K562 (cell line): Measurements from ENCODE around the gene USP48. TPM values are rescaled to one million over a fixed set of nuclear protein-coding genes. Genes with fewer than 3 reads are reported as not detected.
A peak's percentile ranks its signal among the peaks of the same experiment; 100 is the strongest.

Experiments used
- AFF1 ChIP-seq, 2 experiments: fragments of 450-650 bp; IDR thresholded peaks; 2 replicates each; pipeline ENCODE4 v1.6.1; 2018; ENCODE audit warnings: mild to moderate bottlenecking in 2 of 2, low read depth in 1 of 2; ENCODE audit not compliant: partially characterized antibody in 2 of 2
- ATF4 ChIP-seq: fragments of 450-650 bp; formaldehyde crosslinking; IDR thresholded peaks from 2 replicates; pipeline ENCODE4 v1.4.0; 2022; ENCODE audit warnings: mild to moderate bottlenecking, moderate library complexity
- CBFA2T3 ChIP-seq: fragments of 450-650 bp; IDR thresholded peaks from 2 replicates; pipeline ENCODE4 v1.6.1; 2017
- CREB3L1 ChIP-seq: fragments of 450-650 bp; IDR thresholded peaks from 2 replicates; pipeline ENCODE4 v1.6.1; 2014; ENCODE audit warnings: low read depth, mild to moderate bottlenecking, moderate library complexity, borderline replicate concordance
- ELF1 ChIP-seq: fragments of 200-800 bp; sonication (Bioruptor generic); IDR thresholded peaks from 2 replicates; pipeline ENCODE4 v1.6.1; 2016; ENCODE audit warnings: missing genetic modification characterization, missing compliant biosample characterization
- FOXK1 ChIP-seq: sonication (generic); formaldehyde crosslinking; IDR thresholded peaks from 2 replicates; pipeline ENCODE4 v1.8.0; 2022; ENCODE audit warnings: missing genetic modification reagents, mild to moderate bottlenecking, borderline replicate concordance
- HCFC1 ChIP-seq: IDR thresholded peaks from 2 replicates; pipeline ENCODE4 v1.6.1; 2012; ENCODE audit warnings: low read depth, low read length, improper control_type of control experiment
- KAT7 ChIP-seq: sonication (generic); formaldehyde crosslinking; IDR thresholded peaks from 2 replicates; pipeline ENCODE4 v1.8.0; 2022; ENCODE audit warnings: missing genetic modification reagents, mild to moderate bottlenecking, borderline replicate concordance
- PRMT5 ChIP-seq: sonication (generic); formaldehyde crosslinking; IDR thresholded peaks from 2 replicates; pipeline ENCODE4 v1.5.0; 2020; ENCODE audit warnings: missing genetic modification reagents
- RBM22 ChIP-seq: fragments of 200-400 bp; formaldehyde crosslinking; IDR thresholded peaks from 2 replicates; pipeline ENCODE4 v1.6.1; 2018; ENCODE audit warnings: low read length, low read depth; ENCODE audit not compliant: poor library complexity, severe bottlenecking
- SMAD1 ChIP-seq: fragments of 150-350 bp; IDR thresholded peaks from 2 replicates; pipeline ENCODE4 v1.6.1; 2014; ENCODE audit warnings: low read length, low read depth; ENCODE audit not compliant: partially characterized antibody
- TEAD4 ChIP-seq, 2 experiments: sonication (generic) in 1 of 2; formaldehyde crosslinking in 1 of 2; IDR thresholded peaks; 2 replicates each; pipeline versions ENCODE4 v1.6.1 to v1.8.0; 2012 to 2022; ENCODE audit warnings: borderline replicate concordance in 1 of 2, inconsistent platforms in 1 of 2, low read length in 1 of 2, mild to moderate bottlenecking in 1 of 2, missing genetic modification reagents in 1 of 2
- TOE1 ChIP-seq, 2 experiments: fragments of 450-650 bp in 1 of 2; sonication (generic) in 1 of 2; formaldehyde crosslinking in 1 of 2; IDR thresholded peaks; 2 replicates each; pipeline versions ENCODE4 v1.7.1 to v1.8.0; 2016 to 2022; ENCODE audit warnings: borderline replicate concordance in 2 of 2, mild to moderate bottlenecking in 2 of 2, antibody characterized with exemption in 1 of 2, inconsistent platforms in 1 of 2, low read depth in 1 of 2, missing genetic modification reagents in 1 of 2, moderate library complexity in 1 of 2
- TRIM24 ChIP-seq, 2 experiments: fragments of 450-650 bp; IDR thresholded peaks; 2 replicates each; pipeline ENCODE4 v1.6.1; 2016
- ZNF217 ChIP-seq: sonication (generic); formaldehyde crosslinking; IDR thresholded peaks from 2 replicates; pipeline ENCODE4 v1.8.0; 2022; ENCODE audit warnings: mild to moderate bottlenecking, missing genetic modification reagents
- ZNF253 ChIP-seq: fragments of 250-450 bp; sonication (Bioruptor Pico); conservative IDR thresholded peaks from 2 replicates; pipeline ENCODE4 v1.6.1; 2021; ENCODE audit warnings: mild to moderate bottlenecking
- ZNF41 ChIP-seq: fragments of 250-450 bp; sonication (Bioruptor Pico); conservative IDR thresholded peaks from 2 replicates; pipeline ENCODE4 v1.4.0; 2020; ENCODE audit warnings: mild to moderate bottlenecking
- ZNF583 ChIP-seq: fragments of 250-450 bp; sonication (Bioruptor Pico); IDR thresholded peaks from 2 replicates; pipeline ENCODE4 v1.4.0; 2020
- ZNF589 ChIP-seq: fragments of 200-800 bp; sonication (Bioruptor generic); IDR thresholded peaks from 2 replicates; pipeline ENCODE4 v1.6.1; 2016; ENCODE audit warnings: low read depth, missing genetic modification characterization, missing compliant biosample characterization
- ZNF780A ChIP-seq: fragments of 250-450 bp; sonication (Bioruptor Pico); IDR thresholded peaks from 2 replicates; pipeline ENCODE4 v1.5.0; 2021; ENCODE audit warnings: mild to moderate bottlenecking
- polyA plus RNA-seq, 8 experiments: library from polyadenylated mRNA; depleted of rRNA in 4 of 8; stranded (reverse) in 5 of 8; unstranded in 3 of 8; fragments of >200 nt; fragmentation: Nextera tagmentation in 2 of 8; fragmentation: Illumina TruSeq in 1 of 8; extraction: Ambion mirVana in 2 of 8; extraction: Trizol in 1 of 8; gene quantifications; 2 replicates each; pipeline versions ENCODE4 v1.2.1 to v1.2.3, GENCODE V29; 2011 to 2014; ENCODE audit warnings: inconsistent platforms in 1 of 8, missing spikeins in 1 of 8
- total RNA-seq, 7 experiments: library from RNA; depleted of rRNA in 6 of 7; stranded (reverse); fragments of >200 nt in 6 of 7; fragmentation: Illumina TruSeq in 2 of 7; extraction: Trizol in 2 of 7; gene quantifications; 2 replicates each; pipeline versions ENCODE4 v1.2.1 to v1.2.3, GENCODE V29; 2011 to 2021; ENCODE audit warnings: low replicate concordance in 1 of 7

USP48 gene
- total and polyA plus RNA-seq, 9 of the 15 experiments (the other 6 are each of a cell fraction or from before 2014, with no cell fraction given) = 23.3 to 123 (median 106) TPM

- peak; percentile 57 to 99 for TF ChIP-seq AFF1 (IDR thresholded peaks at IDR 0.05; ENCODE audit: low read depth in 1 of 2, partially characterized antibody in 2 of 2)
- TF ChIP-seq ATF4 (CRISPR knock-in tag) = no peak
- TF ChIP-seq RBM22 = no peak
- TF ChIP-seq PRMT5 (CRISPR knock-in tag) = peak; percentile 97
- peak; percentile 99 for TF ChIP-seq FOXK1 (CRISPR knock-in tag)
- TF ChIP-seq ZNF41 (CRISPR knock-in tag) = peak; percentile 24; the same call in 1 of the 2 replicates
- TF ChIP-seq ZNF780A = no peak
- TF ChIP-seq ZNF253 (CRISPR knock-in tag) = no peak
- peak; percentile 91 for TF ChIP-seq ZNF589 (CRISPR knock-in tag)
- no peak for TF ChIP-seq ELF1
- TF ChIP-seq TEAD4 (IDR thresholded peaks at IDR 0.05; ENCODE audit: low read length) = peak; percentile 82
- peak; percentile 95; the same call in 1 of the 2 replicates for TF ChIP-seq TEAD4 (CRISPR knock-in tag; IDR thresholded peaks at IDR 0.05; ENCODE audit: borderline replicate concordance)
- peak in 1 of 2 experiments; percentile 68; a peak in 3 of 4 replicates for TF ChIP-seq TRIM24 (IDR thresholded peaks at IDR 0.05)
- peak; percentile 28 for TF ChIP-seq CBFA2T3
- peak; percentile 58; the same call in 1 of the 2 replicates for TF ChIP-seq TOE1 (IDR thresholded peaks at IDR 0.05; ENCODE audit: borderline replicate concordance)
- peak; percentile 96 for TF ChIP-seq TOE1 (CRISPR knock-in tag; IDR thresholded peaks at IDR 0.05; ENCODE audit: borderline replicate concordance, low read depth)
- TF ChIP-seq SMAD1 = peak; percentile 65
- 0 out of 2 replicates have a peak, but pooled peaks have one; percentile 35 for TF ChIP-seq CREB3L1
- TF ChIP-seq ZNF217 (CRISPR knock-in tag) = peak; percentile 46; the same call in 1 of the 2 replicates
- TF ChIP-seq KAT7 (CRISPR knock-in tag) = peak; percentile 84; the same call in 1 of the 2 replicates
- peak; percentile 84 for TF ChIP-seq ZNF583 (CRISPR knock-in tag)
- peak; percentile 72 for TF ChIP-seq HCFC1
These were observed 135.3 kb downstream of the USP48 start (continued) for GRCh38 chr1:21647431-21648351.
